CD4-positive, alpha-beta memory T cell (primary cell): ENCODE results near the gene CRYL1. TPM values are rescaled to one million over a fixed set of nuclear protein-coding genes. Genes with fewer than 3 reads are reported as not detected.

Source experiments
- CTCF ChIA-PET: fragments of 350-600 bp; sonication (Branson Sonifier 250); formaldehyde crosslinking; loops from one replicate; lab custom pipeline; 2021; ENCODE audit warnings: inconsistent platforms; ENCODE audit not compliant: partially characterized antibody; lab: Charles Lee
- POLR2A ChIA-PET: fragments of 350-600 bp; sonication (Branson Sonifier 250); formaldehyde crosslinking; loops from one replicate; lab custom pipeline; 2021; ENCODE audit not compliant: partially characterized antibody; lab: Charles Lee
- DNase-seq, 5 donors: peaks; one replicate each; pipeline versions ENCODE4 v3.0.0 to v3.0.0-alpha.2; 2020 to 2022; ENCODE audit warnings: mixed read lengths in 1 of 5
- H3K27ac ChIP-seq: one replicate; pipeline ENCODE4 v1.7.0; 2013; ENCODE audit warnings: low read depth, low read length
- H3K27me3 ChIP-seq: 2 replicates; pipeline ENCODE4 v1.7.0; 2013; ENCODE audit warnings: mild to moderate bottlenecking, low read length, moderate library complexity; ENCODE audit not compliant: insufficient read depth
- H3K36me3 ChIP-seq: 2 replicates; pipeline ENCODE4 v1.7.0; 2013; ENCODE audit warnings: mild to moderate bottlenecking, low read length, moderate library complexity; ENCODE audit not compliant: insufficient read depth
- H3K4me1 ChIP-seq: 2 replicates; pipeline ENCODE4 v1.7.0; 2013; ENCODE audit warnings: mild to moderate bottlenecking, low read length, moderate library complexity; ENCODE audit not compliant: insufficient read depth
- H3K4me3 ChIP-seq, 2 donors: one replicate each; pipeline ENCODE4 v1.7.0; 2013; ENCODE audit warnings: low read length in 2 of 2, mild to moderate bottlenecking in 1 of 2
- H3K9me3 ChIP-seq, 2 donors: one replicate each; pipeline ENCODE4 v1.7.0; 2013; ENCODE audit warnings: low read length in 2 of 2, control low read depth in 1 of 2; ENCODE audit not compliant: control insufficient read depth in 1 of 2
- H3K27ac Mint-ChIP-seq, 7 donors: one replicate each; pipeline ENCODE4 v1.8.0; 2020 to 2021; ENCODE audit warnings: mixed read lengths in 7 of 7, mild to moderate bottlenecking in 6 of 7, inconsistent platforms in 3 of 7, moderate library complexity in 3 of 7
- H3K27me3 Mint-ChIP-seq, 2 donors: one replicate each; pipeline ENCODE4 v1.8.0; 2020 to 2021; ENCODE audit warnings: mixed read lengths in 2 of 2
- H3K36me3 Mint-ChIP-seq, 2 donors: one replicate each; pipeline ENCODE4 v1.8.0; 2020 to 2021; ENCODE audit warnings: mixed read lengths in 2 of 2, inconsistent platforms in 1 of 2, mild to moderate bottlenecking in 1 of 2
- H3K4me1 Mint-ChIP-seq, 4 donors: one replicate each; pipeline ENCODE4 v1.8.0; 2020 to 2021; ENCODE audit warnings: mixed read lengths in 4 of 4, mild to moderate bottlenecking in 1 of 4
- H3K4me3 Mint-ChIP-seq, 8 donors: one replicate each; pipeline ENCODE4 v1.8.0; 2020 to 2021; ENCODE audit warnings: mixed read lengths in 8 of 8, mild to moderate bottlenecking in 7 of 8, moderate library complexity in 6 of 8, inconsistent platforms in 3 of 8
- H3K9me3 Mint-ChIP-seq, 8 donors: one replicate each; pipeline ENCODE4 v1.8.0; 2020 to 2021; ENCODE audit warnings: mixed read lengths in 8 of 8, mild to moderate bottlenecking in 5 of 8, inconsistent platforms in 3 of 8, moderate library complexity in 1 of 8
- intact Hi-C: fragments of 100-400 bp; cut with micrococcal nuclease; formaldehyde crosslinking; loops from one replicate; pipeline ENCODE4 v1.15.1; 2023
- polyA plus RNA-seq, 2 donors: library from polyadenylated mRNA; unstranded; fragments of 300-500 nt; fragmentation: Illumina TruSeq; gene quantifications; one replicate each; pipeline ENCODE4 v1.2.3, GENCODE V29; 2021
- total RNA-seq, 2 experiments: library from RNA; stranded (reverse); gene quantifications; one replicate each; pipeline ENCODE4 v1.2.3, GENCODE V29; 2021

CRYL1 gene
- total and polyA plus RNA-seq, 4 experiments from 2014 or later: 18.1 to 59.1 (median 31.1) TPM

DNA sequence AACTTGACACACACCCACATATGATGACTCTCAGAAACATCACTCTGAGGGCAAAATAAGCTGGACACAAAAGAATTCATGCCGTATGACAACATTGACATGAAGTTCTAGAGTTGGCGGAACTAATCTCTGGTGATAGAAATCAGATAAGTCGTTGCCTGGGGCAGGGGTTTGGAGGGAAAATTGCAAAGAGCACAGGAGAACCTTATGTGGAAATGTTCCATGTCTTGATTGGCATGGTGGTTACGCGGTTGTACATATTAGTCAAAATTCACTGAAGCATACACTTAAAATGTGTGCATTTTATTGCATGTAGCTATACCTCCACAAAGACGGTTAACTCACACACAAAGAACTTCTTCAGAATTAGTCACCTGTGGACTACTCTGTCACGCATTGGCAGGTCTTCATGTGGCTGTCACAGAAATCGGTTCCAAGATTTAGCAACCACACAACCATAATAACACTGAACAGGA lies 155.7 kb downstream of the CRYL1 start:
- no peak for DNase-seq
- H3K4me3 ChIP-seq: no peak overlapping the region
- H3K27ac ChIP-seq: no peak overlapping the region
- Mint-ChIP-seq H3K27ac (no peak overlapping the region), H3K36me3 (no peaks in the 10 kb centered on the region), H3K4me3 (no peak overlapping the region), H3K27me3 (peaks cover 14 to 17% of the 10 kb centered on the region in 2 donors), H3K4me1 (no peaks in the 10 kb centered on the region), H3K9me3 (peaks cover 0 to 2% (median 0%) of the 10 kb centered on the region in 8 donors)
- H3K9me3 ChIP-seq: no peaks in the 10 kb centered on the region
- no peaks in the 10 kb centered on the region for H3K27me3 ChIP-seq
- H3K4me1 ChIP-seq: no peaks in the 10 kb centered on the region
- ChIA-PET POLR2A (no interaction called here), CTCF (no interaction called here)
- intact Hi-C loops: no loop called here
- no peaks in the 10 kb centered on the region for H3K36me3 ChIP-seq

DNA sequence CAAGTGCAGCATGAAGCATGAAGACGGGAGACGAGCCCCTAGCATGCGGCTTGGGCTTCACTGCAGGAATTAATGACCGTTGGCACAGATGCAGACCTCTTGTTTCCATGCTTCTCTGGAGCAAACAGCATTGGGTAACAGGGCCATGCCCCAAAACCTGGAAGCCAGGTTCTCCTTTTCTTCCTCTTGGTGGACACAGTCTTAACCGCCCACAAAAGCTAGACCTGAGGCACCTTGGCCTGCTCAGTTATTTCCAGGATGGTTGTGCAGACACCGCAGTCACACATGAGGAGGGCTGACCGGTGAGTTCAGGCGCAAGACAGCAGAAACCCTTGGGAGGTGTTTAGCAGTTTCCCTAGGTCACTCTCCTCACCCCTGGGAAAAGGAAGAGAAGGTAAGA lies 159.6 kb downstream of the CRYL1 start:
- no peak for DNase-seq
- H3K36me3 ChIP-seq: no peaks in the 10 kb centered on the region
- ChIA-PET POLR2A (no interaction called here), CTCF (no interaction called here)
- no peaks in the 10 kb centered on the region for H3K4me1 ChIP-seq
- Mint-ChIP-seq H3K27me3 (peaks cover 12 to 29% of the 10 kb centered on the region in 2 donors), H3K4me3 (no peak overlapping the region), H3K27ac (no peak overlapping the region), H3K4me1 (peaks cover 0 to 9% (median 0%) of the 10 kb centered on the region in 4 donors), H3K36me3 (no peaks in the 10 kb centered on the region), H3K9me3 (peaks cover 0 to 2% (median 0%) of the 10 kb centered on the region in 8 donors)
- H3K9me3 ChIP-seq: no peaks in the 10 kb centered on the region
- intact Hi-C loops: no loop called here
- H3K4me3 ChIP-seq: no peak overlapping the region
- H3K27ac ChIP-seq: no peak overlapping the region
- H3K27me3 ChIP-seq: no peaks in the 10 kb centered on the region

DNA sequence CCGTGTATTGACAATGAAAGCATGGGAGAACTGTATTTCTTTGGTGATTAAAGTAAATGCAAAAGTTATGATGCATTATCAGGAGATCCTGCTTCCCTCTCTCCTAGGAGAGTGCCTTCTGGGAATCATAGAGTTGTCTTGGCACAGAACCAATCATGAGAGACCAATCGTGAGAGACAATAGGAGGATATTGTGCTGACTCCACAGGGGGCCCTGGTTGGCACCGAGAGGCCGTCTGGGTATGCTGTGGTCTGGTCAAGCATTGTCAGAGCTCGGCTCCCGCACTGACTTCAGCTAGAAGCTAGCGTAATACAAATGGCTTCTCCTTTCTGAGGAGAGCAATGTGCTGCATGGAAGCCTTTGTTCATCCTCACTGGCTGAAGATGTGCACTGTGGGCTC lies 162.1 kb downstream of the CRYL1 start:
- Histone ChIP-seq H3K36me3 (no peaks in the 10 kb centered on the region), H3K9me3 (no peaks in the 10 kb centered on the region), H3K27ac (no peak overlapping the region), H3K27me3 (no peaks in the 10 kb centered on the region), H3K4me1 (no peaks in the 10 kb centered on the region), H3K4me3 (no peak overlapping the region)
- Mint-ChIP-seq H3K9me3 (no peaks in the 10 kb centered on the region), H3K4me3 (no peak overlapping the region), H3K27me3 (peaks cover 5 to 20% of the 10 kb centered on the region in 2 donors), H3K36me3 (no peaks in the 10 kb centered on the region), H3K4me1 (peaks cover 0 to 9% (median 0%) of the 10 kb centered on the region in 4 donors), H3K27ac (no peak overlapping the region)
- CTCF ChIA-PET: interaction anchor here (0.6 kb wide), 1 partner anchor 10 kb away, joined by 3 read pairs; no protein-coding TSS in a partner anchor
- POLR2A ChIA-PET: no interaction called here
- no peak for DNase-seq
- intact Hi-C loops: no loop called here

- ChIA-PET CTCF (interaction anchor here (0.6 kb wide), 1 partner anchor 10 kb away, joined by 3 read pairs; no protein-coding TSS in a partner anchor), POLR2A (no interaction called here)
- no peaks in the 10 kb centered on the region for H3K36me3 ChIP-seq
- no peak overlapping the region for H3K4me3 ChIP-seq
- intact Hi-C loops: no loop called here
- H3K27ac ChIP-seq: no peak overlapping the region
- Mint-ChIP-seq H3K36me3 (no peaks in the 10 kb centered on the region), H3K4me3 (no peak overlapping the region), H3K9me3 (no peaks in the 10 kb centered on the region), H3K27ac (no peak overlapping the region), H3K27me3 (peaks cover 2 to 16% of the 10 kb centered on the region in 2 donors), H3K4me1 (peaks cover 0 to 9% (median 0%) of the 10 kb centered on the region in 4 donors)
- no peak for DNase-seq
- H3K4me1 ChIP-seq: no peaks in the 10 kb centered on the region
- no peaks in the 10 kb centered on the region for H3K27me3 ChIP-seq
- H3K9me3 ChIP-seq: no peaks in the 10 kb centered on the region
Observed at GRCh38 chr13:20363172-20363571, 162.5 kb downstream of the CRYL1 start.

- ChIA-PET CTCF (no interaction called here), POLR2A (no interaction called here)
- no peak overlapping the region for H3K4me3 ChIP-seq
- intact Hi-C loops: no loop called here
- H3K27ac ChIP-seq: no peak overlapping the region
- no peaks in the 10 kb centered on the region for H3K9me3 Mint-ChIP-seq
- H3K27ac Mint-ChIP-seq: peak overlapping the region in 2 of 7 donors; percentile 42 to 57
- H3K9me3 ChIP-seq: no peaks in the 10 kb centered on the region
- no peaks in the 10 kb centered on the region for H3K36me3 ChIP-seq
- H3K4me1 Mint-ChIP-seq: peaks cover 0 to 9% (median 0%) of the 10 kb centered on the region in 4 donors
- no peaks in the 10 kb centered on the region for H3K4me1 ChIP-seq
- peaks cover 0 to 16% of the 10 kb centered on the region in 2 donors for H3K27me3 Mint-ChIP-seq
- no peak overlapping the region for H3K4me3 Mint-ChIP-seq
- H3K27me3 ChIP-seq: no peaks in the 10 kb centered on the region
- no peaks in the 10 kb centered on the region for H3K36me3 Mint-ChIP-seq
- no peak for DNase-seq
Observed at GRCh38 chr13:20362484-20363041, 163.1 kb downstream of the CRYL1 start.

DNA sequence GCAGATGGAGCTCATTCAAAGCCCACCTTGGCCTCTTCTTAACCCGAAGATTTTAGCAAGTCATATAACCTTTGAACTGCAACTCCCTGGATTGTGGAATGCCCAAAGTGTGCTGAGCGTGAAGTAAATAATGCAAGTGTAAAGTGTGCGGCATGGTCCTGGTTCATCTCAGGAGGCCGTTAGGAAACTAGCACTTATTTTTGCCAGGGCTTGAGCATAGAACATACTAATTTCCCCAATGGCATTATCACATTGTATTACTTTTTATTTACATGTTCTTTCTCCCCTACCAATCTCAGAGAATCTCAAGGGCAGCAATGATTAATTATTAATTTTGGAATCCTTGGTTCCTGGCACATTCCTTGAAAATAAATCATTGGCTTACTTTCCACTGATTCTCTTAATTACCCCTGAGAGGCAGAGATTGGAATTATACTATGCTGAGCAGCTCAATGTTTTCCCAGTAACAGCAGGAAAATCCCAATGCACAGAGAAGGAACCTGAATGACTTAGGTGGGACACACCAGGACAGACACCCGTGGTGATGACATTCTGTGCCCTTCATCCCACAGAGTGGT lies 164.7 kb downstream of the CRYL1 start:
- Mint-ChIP-seq H3K27me3 (peaks cover 0 to 14% of the 10 kb centered on the region in 2 donors), H3K4me1 (peaks cover 0 to 9% (median 0%) of the 10 kb centered on the region in 4 donors), H3K9me3 (no peaks in the 10 kb centered on the region), H3K36me3 (no peaks in the 10 kb centered on the region), H3K27ac (peak overlapping the region in 1 of 7 donors; percentile 18), H3K4me3 (no peak overlapping the region)
- Histone ChIP-seq H3K4me3 (no peak overlapping the region), H3K27ac (no peak overlapping the region), H3K27me3 (no peaks in the 10 kb centered on the region), H3K4me1 (no peaks in the 10 kb centered on the region), H3K36me3 (no peaks in the 10 kb centered on the region), H3K9me3 (no peaks in the 10 kb centered on the region)
- intact Hi-C loops: no loop called here
- no peak for DNase-seq
- CTCF ChIA-PET: no interaction called here
- POLR2A ChIA-PET: no interaction called here

GRCh38 chr13:20360041-20360491 lies 165.6 kb downstream of the CRYL1 start:
- Histone ChIP-seq H3K4me3 (no peak overlapping the region), H3K9me3 (no peaks in the 10 kb centered on the region), H3K4me1 (no peaks in the 10 kb centered on the region), H3K27ac (no peak overlapping the region), H3K36me3 (no peaks in the 10 kb centered on the region), H3K27me3 (no peaks in the 10 kb centered on the region)
- peaks cover 0 to 9% (median 0%) of the 10 kb centered on the region in 4 donors for H3K4me1 Mint-ChIP-seq
- no peak overlapping the region for H3K27ac Mint-ChIP-seq
- ChIA-PET POLR2A (no interaction called here), CTCF (no interaction called here)
- H3K9me3 Mint-ChIP-seq: no peaks in the 10 kb centered on the region
- H3K4me3 Mint-ChIP-seq: no peak overlapping the region
- intact Hi-C loops: no loop called here
- H3K27me3 Mint-ChIP-seq: peaks cover 0 to 14% of the 10 kb centered on the region in 2 donors
- H3K36me3 Mint-ChIP-seq: no peaks in the 10 kb centered on the region
- no peak for DNase-seq
